WTC11 (cell line): Measurements from ENCODE around the gene CACNA1F. TPM values are rescaled to one million over a fixed set of nuclear protein-coding genes. Genes with fewer than 3 reads are reported as not detected.

ENCODE experiments used
- ATAC-seq: fragments of 200-7000 bp; cut with Tn5 transposase; 2 replicates; pipeline ENCODE4 v1.10.0; 2021; ENCODE audit warnings: mild to moderate bottlenecking, moderate library complexity
- CTCF ChIA-PET: fragments of 300-600 bp; sonication (Branson Sonifier 250); formaldehyde crosslinking; loops from one replicate; lab custom pipeline; 2021; ENCODE audit warnings: antibody characterized with exemption; lab: Charles Lee
- POLR2A ChIA-PET: fragments of 350-600 bp; sonication (Branson Sonifier 250); formaldehyde crosslinking; loops from one replicate; lab custom pipeline; 2021; ENCODE audit warnings: antibody characterized with exemption; lab: Charles Lee
- DNase-seq: peaks from one replicate; pipeline ENCODE4 v3.0.0; 2021; ENCODE audit warnings: low spot score
- H3K27ac Mint-ChIP-seq: 2 replicates; pipeline ENCODE4 v1.8.0; 2021; ENCODE audit warnings: mixed read lengths
- H3K27me3 Mint-ChIP-seq: 2 replicates; pipeline ENCODE4 v1.8.0; 2021; ENCODE audit warnings: low read depth, mild to moderate bottlenecking, moderate library complexity, mixed read lengths
- H3K36me3 Mint-ChIP-seq: 2 replicates; pipeline ENCODE4 v1.8.0; 2021; ENCODE audit warnings: mixed read lengths
- H3K4me1 Mint-ChIP-seq: 2 replicates; pipeline ENCODE4 v1.8.0; 2022; ENCODE audit warnings: mixed read lengths
- H3K4me3 Mint-ChIP-seq: 2 replicates; pipeline ENCODE4 v1.8.0; 2021; ENCODE audit warnings: mild to moderate bottlenecking, moderate library complexity, mixed read lengths
- H3K9me3 Mint-ChIP-seq: 2 replicates; pipeline ENCODE4 v1.8.0; 2021; ENCODE audit warnings: mixed read lengths
- CDX4 ChIP-seq: fragments of 250-450 bp; sonication (Bioruptor Pico); IDR thresholded peaks from 2 replicates; pipeline ENCODE4 v1.9.0; 2021; ENCODE audit warnings: moderate library complexity, mild to moderate bottlenecking, inconsistent platforms, borderline replicate concordance
- CREB1 ChIP-seq: sonication (generic); formaldehyde crosslinking; IDR thresholded peaks from 2 replicates; pipeline ENCODE4 v1.8.0; 2023; ENCODE audit warnings: mild to moderate bottlenecking, missing genetic modification reagents
- CREM ChIP-seq: sonication (generic); formaldehyde crosslinking; IDR thresholded peaks from 2 replicates; pipeline ENCODE4 v1.8.1; 2022; ENCODE audit warnings: mild to moderate bottlenecking, missing genetic modification reagents, moderate library complexity
- FOXP1 ChIP-seq: sonication (generic); formaldehyde crosslinking; IDR thresholded peaks from 2 replicates; pipeline ENCODE4 v1.8.0; 2022; ENCODE audit warnings: missing genetic modification reagents, mild to moderate bottlenecking, moderate library complexity, borderline replicate concordance
- JAZF1 ChIP-seq: fragments of 250-450 bp; sonication (Bioruptor Pico); IDR thresholded peaks from 2 replicates; pipeline ENCODE4 v1.9.0; 2021; ENCODE audit warnings: moderate library complexity, mild to moderate bottlenecking, inconsistent platforms
- JUN ChIP-seq: sonication (generic); formaldehyde crosslinking; IDR thresholded peaks from 2 replicates; pipeline ENCODE4 v1.8.0; 2023; ENCODE audit warnings: mild to moderate bottlenecking, missing genetic modification reagents
- SP1 ChIP-seq: sonication (generic); formaldehyde crosslinking; conservative IDR thresholded peaks from 2 replicates; pipeline ENCODE4 v1.8.1; 2022; ENCODE audit warnings: missing genetic modification reagents
- STAT6 ChIP-seq: sonication (generic); formaldehyde crosslinking; conservative IDR thresholded peaks from 2 replicates; pipeline ENCODE4 v1.8.1; 2023; ENCODE audit warnings: mild to moderate bottlenecking, low read depth, missing genetic modification reagents, moderate library complexity
- TCF7 ChIP-seq: sonication (generic); formaldehyde crosslinking; IDR thresholded peaks from 2 replicates; pipeline ENCODE4 v1.8.0; 2022; ENCODE audit warnings: mild to moderate bottlenecking, low read depth, missing genetic modification reagents, moderate library complexity
- ZNF138 ChIP-seq: sonication (generic); formaldehyde crosslinking; conservative IDR thresholded peaks from 2 replicates; pipeline ENCODE4 v1.8.1; 2022; ENCODE audit warnings: mild to moderate bottlenecking, moderate library complexity, missing genetic modification reagents
- ZNF219 ChIP-seq: sonication (generic); formaldehyde crosslinking; IDR thresholded peaks from 2 replicates; pipeline ENCODE4 v1.8.0; 2023; ENCODE audit warnings: missing genetic modification reagents, mild to moderate bottlenecking, borderline replicate concordance
- ZNF396 ChIP-seq: fragments of 250-450 bp; sonication (Bioruptor Pico); IDR thresholded peaks from 2 replicates; pipeline ENCODE4 v1.8.0; 2021; ENCODE audit warnings: mild to moderate bottlenecking, moderate library complexity, borderline replicate concordance
- total RNA-seq: library from RNA; stranded (reverse); gene quantifications from 3 replicates; pipeline ENCODE4 v1.2.3, GENCODE V29; 2021
- TF ChIP-seq, protein P1 (sequence below): sonication (generic); formaldehyde crosslinking; IDR thresholded peaks from 2 replicates; pipeline ENCODE4 v1.8.1; 2023; ENCODE audit warnings: mild to moderate bottlenecking, moderate library complexity, missing genetic modification reagents
- TF ChIP-seq, protein P2 (sequence below): fragments of 200-600 bp; IDR thresholded peaks from 2 replicates; pipeline ENCODE4 v1.8.0; 2022; ENCODE audit warnings: antibody characterized with exemption

Gene CACNA1F
- total RNA-seq, 1 experiment from 2014 or later, result 1.6 TPM

DNA sequence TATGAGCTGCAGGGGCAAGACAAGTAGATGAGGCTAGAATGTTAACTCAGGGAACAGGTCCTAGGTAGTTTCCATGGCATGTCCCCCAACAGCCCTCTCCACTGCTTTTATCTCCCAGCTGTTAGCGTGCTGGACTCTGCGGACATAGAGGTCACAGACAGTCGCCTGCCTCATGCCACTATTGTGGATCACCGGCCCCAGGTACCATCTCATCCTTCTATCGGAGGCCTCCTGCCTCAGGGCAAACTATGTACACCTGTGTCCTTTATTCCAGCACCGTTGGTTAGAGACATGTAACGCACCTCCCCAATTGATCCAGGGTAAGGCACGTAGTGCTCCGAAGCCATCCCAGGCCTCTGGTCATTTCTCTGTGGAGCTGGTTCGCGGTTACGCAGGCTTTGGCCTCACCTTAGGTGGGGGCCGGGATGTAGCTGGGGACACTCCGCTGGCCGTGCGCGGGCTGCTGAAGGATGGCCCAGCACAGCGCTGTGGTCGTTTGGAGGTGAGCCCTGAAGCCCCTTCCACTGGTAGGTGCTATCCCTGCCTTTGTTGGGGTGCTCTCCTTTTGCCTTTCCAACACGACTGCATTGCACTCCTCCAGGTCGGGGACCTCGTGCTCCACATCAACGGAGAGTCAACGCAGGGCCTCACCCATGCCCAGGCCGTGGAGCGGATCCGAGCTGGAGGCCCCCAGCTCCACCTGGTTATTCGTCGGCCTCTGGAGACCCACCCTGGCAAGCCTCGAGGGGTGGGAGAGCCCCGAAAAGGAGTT is 68.4 kb downstream of the CACNA1F start (continued):
- TF ChIP-seq STAT6 (CRISPR knock-in tag), result no peak
- no peak for TF ChIP-seq ZNF219 (CRISPR knock-in tag)
- no peak for TF ChIP-seq SP1 (CRISPR knock-in tag)
- TF ChIP-seq TCF7 (CRISPR knock-in tag), result no peak
- no peak for TF ChIP-seq CREB1 (CRISPR knock-in tag)
- no peak for TF ChIP-seq JUN

- TF ChIP-seq CDX4 (CRISPR knock-in tag) (no peak), JAZF1 (CRISPR knock-in tag) (no peak), ZNF396 (no peak), CREM (peak; percentile 41; the same call in 1 of the 2 replicates), ZNF138 (CRISPR knock-in tag) (no peak), FOXP1 (CRISPR knock-in tag) (peak; percentile 60; the same call in 1 of the 2 replicates)
- TF ChIP-seq, protein P1, sequence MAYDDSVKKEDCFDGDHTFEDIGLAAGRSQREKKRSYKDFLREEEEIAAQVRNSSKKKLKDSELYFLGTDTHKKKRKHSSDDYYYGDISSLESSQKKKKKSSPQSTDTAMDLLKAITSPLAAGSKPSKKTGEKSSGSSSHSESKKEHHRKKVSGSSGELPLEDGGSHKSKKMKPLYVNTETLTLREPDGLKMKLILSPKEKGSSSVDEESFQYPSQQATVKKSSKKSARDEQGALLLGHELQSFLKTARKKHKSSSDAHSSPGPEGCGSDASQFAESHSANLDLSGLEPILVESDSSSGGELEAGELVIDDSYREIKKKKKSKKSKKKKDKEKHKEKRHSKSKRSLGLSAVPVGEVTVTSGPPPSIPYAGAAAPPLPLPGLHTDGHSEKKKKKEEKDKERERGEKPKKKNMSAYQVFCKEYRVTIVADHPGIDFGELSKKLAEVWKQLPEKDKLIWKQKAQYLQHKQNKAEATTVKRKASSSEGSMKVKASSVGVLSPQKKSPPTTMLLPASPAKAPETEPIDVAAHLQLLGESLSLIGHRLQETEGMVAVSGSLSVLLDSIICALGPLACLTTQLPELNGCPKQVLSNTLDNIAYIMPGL (CRISPR knock-in tag), result 0 out of 2 replicates have a peak, but pooled peaks have one; percentile 46
- TF ChIP-seq, protein P2, sequence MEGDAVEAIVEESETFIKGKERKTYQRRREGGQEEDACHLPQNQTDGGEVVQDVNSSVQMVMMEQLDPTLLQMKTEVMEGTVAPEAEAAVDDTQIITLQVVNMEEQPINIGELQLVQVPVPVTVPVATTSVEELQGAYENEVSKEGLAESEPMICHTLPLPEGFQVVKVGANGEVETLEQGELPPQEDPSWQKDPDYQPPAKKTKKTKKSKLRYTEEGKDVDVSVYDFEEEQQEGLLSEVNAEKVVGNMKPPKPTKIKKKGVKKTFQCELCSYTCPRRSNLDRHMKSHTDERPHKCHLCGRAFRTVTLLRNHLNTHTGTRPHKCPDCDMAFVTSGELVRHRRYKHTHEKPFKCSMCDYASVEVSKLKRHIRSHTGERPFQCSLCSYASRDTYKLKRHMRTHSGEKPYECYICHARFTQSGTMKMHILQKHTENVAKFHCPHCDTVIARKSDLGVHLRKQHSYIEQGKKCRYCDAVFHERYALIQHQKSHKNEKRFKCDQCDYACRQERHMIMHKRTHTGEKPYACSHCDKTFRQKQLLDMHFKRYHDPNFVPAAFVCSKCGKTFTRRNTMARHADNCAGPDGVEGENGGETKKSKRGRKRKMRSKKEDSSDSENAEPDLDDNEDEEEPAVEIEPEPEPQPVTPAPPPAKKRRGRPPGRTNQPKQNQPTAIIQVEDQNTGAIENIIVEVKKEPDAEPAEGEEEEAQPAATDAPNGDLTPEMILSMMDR, result peak; percentile 70
- peaks cover 13% of the 10 kb centered on the region for H3K4me1 Mint-ChIP-seq
- DNase-seq, result peak; percentile 90
- peak overlapping the region; percentile 93 for H3K27ac Mint-ChIP-seq
- no peaks in the 10 kb centered on the region for H3K9me3 Mint-ChIP-seq
- ChIA-PET CTCF (interaction anchor here (0.6 to 2.6 kb wide), 12 partner anchors 9 to 1808 kb away, joined by 3 to 9 read pairs (median 4); no protein-coding TSS in a partner anchor), POLR2A (interaction anchor here (0.8 to 1.0 kb wide), 2 partner anchors 9 to 43 kb away, joined by 3 to 4 read pairs; no protein-coding TSS in a partner anchor)
- peaks cover 63% of the 10 kb centered on the region for H3K27me3 Mint-ChIP-seq
- peak; percentile 73 for ATAC-seq
- H3K4me3 Mint-ChIP-seq, result peak overlapping the region; percentile 78
- no peaks in the 10 kb centered on the region for H3K36me3 Mint-ChIP-seq
Measured at GRCh38 chrX:49163555-49164419, 69.4 kb downstream of the CACNA1F start.
